B cell (primary cell): ENCODE measurements around the gene ADGRL4. TPM values are rescaled to one million over a fixed set of nuclear protein-coding genes. Genes with fewer than 3 reads are reported as not detected.

Experiments used
- ATAC-seq: fragments of 200-7000 bp; cut with Tn5 transposase; one replicate; pipeline ENCODE4 v1.10.0; 2021; ENCODE audit warnings: low read depth, mild to moderate bottlenecking, moderate number of reproducible peaks, moderate library complexity
- CTCF ChIA-PET: fragments of 350-600 bp; sonication (Branson Sonifier 250); formaldehyde crosslinking; loops from one replicate; lab custom pipeline; 2021; ENCODE audit warnings: antibody characterized with exemption, inconsistent platforms; lab: Charles Lee
- POLR2A ChIA-PET: fragments of 350-600 bp; sonication (Branson Sonifier 250); formaldehyde crosslinking; loops from one replicate; lab custom pipeline; 2021; ENCODE audit warnings: antibody characterized with exemption; lab: Charles Lee
- DNase-seq: peaks from one replicate; pipeline ENCODE4 v3.0.0; 2013
- H2AFZ ChIP-seq: 2 replicates; pipeline ENCODE4 v1.6.1; 2012; ENCODE audit warnings: mild to moderate bottlenecking, low read depth, low read length; ENCODE audit not compliant: insufficient read depth, poor library complexity, severe bottlenecking
- H3K27ac ChIP-seq, 2 donors: 1 replicate in 1 of 2; 2 replicates in 1 of 2; pipeline ENCODE4 v1.5.1; 2012 to 2013; ENCODE audit warnings: low read length in 2 of 2, mild to moderate bottlenecking in 2 of 2, moderate library complexity in 1 of 2
- H3K27me3 ChIP-seq, 4 experiments: fragments of 200-600 bp in 1 of 4; sonication (generic) in 1 of 4; replicated peaks in 1 of 4; 1 replicate in 2 of 4; 2 replicates in 2 of 4; pipeline versions ENCODE4 v1.6.1 to v1.7.0; 2013 to 2016; ENCODE audit warnings: low read length in 3 of 4, mild to moderate bottlenecking in 2 of 4, mixed read lengths in 1 of 4, moderate library complexity in 1 of 4; ENCODE audit not compliant: insufficient read depth in 4 of 4, control insufficient read depth in 3 of 4; ENCODE audit errors: control extremely low read depth in 1 of 4
- H3K36me3 ChIP-seq, 2 experiments: replicated peaks in 1 of 2; 1 replicate in 1 of 2; 2 replicates in 1 of 2; pipeline versions ENCODE4 v1.6.1 to v1.7.1; 2013; ENCODE audit warnings: low read length in 1 of 2; ENCODE audit not compliant: insufficient read depth in 2 of 2, control insufficient read depth in 1 of 2; ENCODE audit errors: control extremely low read depth in 1 of 2, extremely low read depth in 1 of 2
- H3K4me1 ChIP-seq, 2 donors: fragments of 200-600 bp in 1 of 2; sonication (generic) in 1 of 2; 1 replicate in 1 of 2; 2 replicates in 1 of 2; pipeline versions ENCODE4 v1.5.1 to v1.6.1; 2013 to 2017; ENCODE audit warnings: low read length in 2 of 2; ENCODE audit not compliant: control insufficient read depth in 2 of 2, insufficient read depth in 2 of 2
- H3K4me2 ChIP-seq: replicated peaks from 2 replicates; pipeline ENCODE3; 2012; ENCODE audit warnings: mild to moderate bottlenecking, low read depth, low read length; ENCODE audit not compliant: poor library complexity, severe bottlenecking
- H3K4me3 ChIP-seq, 5 experiments: fragments of 200-600 bp in 1 of 5; sonication (generic) in 1 of 5; 1 replicate in 3 of 5; 2 replicates in 2 of 5; pipeline versions ENCODE4 v1.5.1 to v1.7.0; 2011 to 2016; ENCODE audit warnings: low read length in 4 of 5, mild to moderate bottlenecking in 4 of 5, low read depth in 2 of 5, control low read depth in 1 of 5, moderate library complexity in 1 of 5; ENCODE audit not compliant: insufficient read depth in 1 of 5; ENCODE audit errors: control extremely low read depth in 1 of 5, extremely low read depth in 1 of 5
- H3K79me2 ChIP-seq: fragments of 200-600 bp; sonication (generic); one replicate; pipeline ENCODE4 v1.6.0; 2016; ENCODE audit warnings: low read length; ENCODE audit not compliant: control insufficient read depth, insufficient read depth
- H3K9ac ChIP-seq: fragments of 200-600 bp; sonication (generic); 2 replicates; pipeline ENCODE4 v1.6.1; 2017; ENCODE audit warnings: mild to moderate bottlenecking, low read length, moderate library complexity
- H3K9me3 ChIP-seq, 3 donors: one replicate each; pipeline versions ENCODE4 v1.6.1 to v1.7.1; 2013; ENCODE audit warnings: low read length in 2 of 3; ENCODE audit not compliant: control insufficient read depth in 2 of 3, insufficient read depth in 1 of 3; ENCODE audit errors: control extremely low read depth in 1 of 3
- H4K20me1 ChIP-seq: 2 replicates; pipeline ENCODE4 v1.6.0; 2012; ENCODE audit warnings: mild to moderate bottlenecking, low read length; ENCODE audit not compliant: insufficient read depth, control insufficient read depth, poor library complexity, severe bottlenecking
- H3K27ac Mint-ChIP-seq: one replicate; pipeline ENCODE4 v1.8.0; 2021; ENCODE audit warnings: mixed read lengths
- H3K27me3 Mint-ChIP-seq: one replicate; pipeline ENCODE4 v1.8.0; 2021; ENCODE audit warnings: mixed read lengths
- H3K4me1 Mint-ChIP-seq: one replicate; pipeline ENCODE4 v1.8.0; 2021; ENCODE audit warnings: mixed read lengths
- H3K4me3 Mint-ChIP-seq: one replicate; pipeline ENCODE4 v1.8.0; 2021; ENCODE audit warnings: mixed read lengths
- H3K9me3 Mint-ChIP-seq: one replicate; pipeline ENCODE4 v1.8.0; 2022; ENCODE audit warnings: mixed read lengths; ENCODE audit not compliant: insufficient read depth
- CTCF ChIP-seq: fragments of 200-600 bp; IDR thresholded peaks from one replicate; pipeline ENCODE4 v1.8.0; 2022; ENCODE audit warnings: antibody characterized with exemption, mild to moderate bottlenecking
- EZH2 ChIP-seq: IDR thresholded peaks from 2 replicates; pipeline ENCODE4 v1.6.1; 2012; ENCODE audit warnings: borderline replicate concordance, low read depth, mild to moderate bottlenecking, moderate library complexity, low read length; ENCODE audit not compliant: insufficient read depth, poor library complexity, severe bottlenecking
- WGBS: methylation state at CpG from one replicate; pipeline ENCODE4 v1.1.5; 2013; ENCODE audit warnings: missing lambda C conversion rate; ENCODE audit not compliant: insufficient coverage; 5-methylcytosine and 5-hydroxymethylcytosine counted together
- intact Hi-C: fragments of 100-400 bp; cut with micrococcal nuclease; formaldehyde crosslinking; loops from one replicate; pipeline ENCODE4 v1.10.0; 2022
- polyA plus RNA-seq: library from polyadenylated mRNA; depleted of rRNA; stranded (reverse); fragments of >200 nt; gene quantifications from 2 replicates; pipeline ENCODE4 v1.2.3, GENCODE V29; 2012
- total RNA-seq, 2 donors: library from RNA; stranded (reverse); fragments of 120-200 nt in 1 of 2; gene quantifications; 1 replicate in 1 of 2; 2 replicates in 1 of 2; pipeline versions ENCODE4 v1.2.3 to v1.2.4, GENCODE V29; 2013 to 2022

Gene ADGRL4
- total and polyA plus RNA-seq, 2 donors (not counting 1 experiment from before 2014, with no cell fraction given), result not detected

GRCh38 chr1:78843111-78843510 is 163.4 kb downstream of the ADGRL4 start:
- no peaks in the 10 kb centered on the region for H3K36me3 ChIP-seq
- no peak overlapping the region for H3K27ac ChIP-seq
- WGBS, result no CpG with 5 or more reads among the region's 1 CpG
- no peak for TF ChIP-seq EZH2
- TF ChIP-seq CTCF, result no peak
- intact Hi-C loops, result no loop called here
- POLR2A ChIA-PET, result no interaction called here
- H3K4me1 ChIP-seq, result no peaks in the 10 kb centered on the region
- H3K9ac ChIP-seq, result no peak overlapping the region
- ATAC-seq, result no peak
- DNase-seq, result no peak
- H3K4me1 Mint-ChIP-seq, result no peaks in the 10 kb centered on the region
- H3K4me2 ChIP-seq, result no peak overlapping the region
- no peak overlapping the region for H3K4me3 Mint-ChIP-seq
- H4K20me1 ChIP-seq, result no peaks in the 10 kb centered on the region
- H3K27ac Mint-ChIP-seq, result no peak overlapping the region
- H2AFZ ChIP-seq, result no peak overlapping the region
- CTCF ChIA-PET, result no interaction called here
- no peak overlapping the region for H3K4me3 ChIP-seq
- H3K9me3 ChIP-seq, result no peaks in the 10 kb centered on the region
- H3K79me2 ChIP-seq, result no peaks in the 10 kb centered on the region
- H3K9me3 Mint-ChIP-seq, result no peaks in the 10 kb centered on the region
- H3K27me3 Mint-ChIP-seq, result no peaks in the 10 kb centered on the region
- no peaks in the 10 kb centered on the region for H3K27me3 ChIP-seq

- Histone ChIP-seq H3K4me2 (no peak overlapping the region), H3K27ac (no peak overlapping the region), H3K9ac (no peak overlapping the region), H4K20me1 (no peaks in the 10 kb centered on the region), H3K4me3 (no peak overlapping the region), H3K4me1 (no peaks in the 10 kb centered on the region), H3K27me3 (no peaks in the 10 kb centered on the region), H3K9me3 (no peaks in the 10 kb centered on the region), H3K79me2 (no peaks in the 10 kb centered on the region), H3K36me3 (no peaks in the 10 kb centered on the region), H2AFZ (peak overlapping the region; percentile 38)
- WGBS, result 55% methylated on average over 8 of the region's 8 CpGs
- no peaks in the 10 kb centered on the region for H3K27me3 Mint-ChIP-seq
- no peaks in the 10 kb centered on the region for H3K9me3 Mint-ChIP-seq
- no peak overlapping the region for H3K27ac Mint-ChIP-seq
- no peak for DNase-seq
- intact Hi-C loops, result no loop called here
- ATAC-seq, result no peak
- H3K4me3 Mint-ChIP-seq, result no peak overlapping the region
- no peaks in the 10 kb centered on the region for H3K4me1 Mint-ChIP-seq
- ChIA-PET CTCF (interaction anchor here (0.8 to 1.0 kb wide), 2 partner anchors 13 to 43 kb away, joined by 3 to 4 read pairs; no protein-coding TSS in a partner anchor), POLR2A (no interaction called here)
- TF ChIP-seq CTCF, result no peak
- no peak for TF ChIP-seq EZH2
Measured at GRCh38 chr1:78840453-78841271, 165.9 kb downstream of the ADGRL4 start.
